ENCODE data around the gene EPHA1. TPM values are rescaled to one million over a fixed set of nuclear protein-coding genes. Genes with fewer than 3 reads are reported as not detected.
A peak's percentile ranks its signal among the peaks of the same experiment; 100 is the strongest.

The EPHA1 gene
- polyA plus RNA-seq, 1 experiment, result 0.09 TPM

- no peak for DNase-seq (ENCODE audit: low read depth, low spot score)
- Histone ChIP-seq H3K27ac (ENCODE audit: low read depth, low read length) (no peak overlapping the region), H3K4me3 (ENCODE audit: low read depth, low read length) (no peak overlapping the region), H3K27me3 (ENCODE audit: control insufficient read depth, insufficient read depth, low read length) (peaks cover 2% of the 10 kb centered on the region), H3K9me3 (ENCODE audit: control insufficient read depth, insufficient read depth, low read length) (no peaks in the 10 kb centered on the region)
- TF ChIP-seq CTCF (IDR thresholded peaks at IDR 0.05; ENCODE audit: low read depth, low read length), result no peak
- CTCF ChIA-PET, result no interaction called here
- POLR2A ChIA-PET, result no interaction called here
Observed at GRCh38 chr7:143411976-143412708, 3.5 kb upstream of the EPHA1 start.

- ChIA-PET POLR2A (interaction anchor here (1.0 kb wide), 1 partner anchor 19 kb away, joined by 3 read pairs; no protein-coding TSS in a partner anchor), CTCF (interaction anchor here (1.3 to 2.6 kb wide), 2 partner anchors 31 to 170 kb away, joined by 5 to 8 read pairs; no protein-coding TSS in a partner anchor)
- Histone ChIP-seq H3K27ac (ENCODE audit: low read depth, low read length) (peak overlapping the region; percentile 11), H3K27me3 (ENCODE audit: control insufficient read depth, insufficient read depth, low read length) (peaks cover 10% of the 10 kb centered on the region), H3K9me3 (ENCODE audit: control insufficient read depth, insufficient read depth, low read length) (no peaks in the 10 kb centered on the region), H3K4me3 (ENCODE audit: low read depth, low read length) (no peak overlapping the region)
- DNase-seq (ENCODE audit: low read depth, low spot score), result no peak
- no peak for TF ChIP-seq CTCF (IDR thresholded peaks at IDR 0.05; ENCODE audit: low read depth, low read length)
Observed at GRCh38 chr7:143410521-143411004, 1.9 kb upstream of the EPHA1 start.

GRCh38 chr7:143408252-143408685 lies 387 bp downstream of the EPHA1 start:
- peaks cover 13% of the 10 kb centered on the region for H3K27me3 ChIP-seq (ENCODE audit: control insufficient read depth, insufficient read depth, low read length)
- DNase-seq (ENCODE audit: low read depth, low spot score), result no peak
- no peak overlapping the region for H3K27ac ChIP-seq (ENCODE audit: low read depth, low read length)
- H3K4me3 ChIP-seq (ENCODE audit: low read depth, low read length), result no peak overlapping the region
- CTCF ChIA-PET, result interaction anchor here (0.6 to 7.9 kb wide), 4 partner anchors 8 to 1130 kb away, joined by 3 to 56 read pairs (median 16); no protein-coding TSS in a partner anchor
- POLR2A ChIA-PET, result interaction anchor here (0.6 kb wide), 1 partner anchor 107 kb away, joined by 3 read pairs; no protein-coding TSS in a partner anchor
- no peaks in the 10 kb centered on the region for H3K9me3 ChIP-seq (ENCODE audit: control insufficient read depth, insufficient read depth, low read length)
- TF ChIP-seq CTCF (IDR thresholded peaks at IDR 0.05; ENCODE audit: low read depth, low read length), result no peak

- ChIA-PET CTCF (interaction anchor here (0.8 to 7.9 kb wide), 4 partner anchors 9 to 192 kb away, joined by 3 to 56 read pairs (median 28); no protein-coding TSS in a partner anchor), POLR2A (interaction anchor here (0.6 to 3.7 kb wide), 2 partner anchors 13 to 107 kb away, joined by 3 to 43 read pairs; no protein-coding TSS in a partner anchor)
- no peak for TF ChIP-seq CTCF (IDR thresholded peaks at IDR 0.05; ENCODE audit: low read depth, low read length)
- Histone ChIP-seq H3K9me3 (ENCODE audit: control insufficient read depth, insufficient read depth, low read length) (no peaks in the 10 kb centered on the region), H3K27ac (ENCODE audit: low read depth, low read length) (no peak overlapping the region), H3K4me3 (ENCODE audit: low read depth, low read length) (no peak overlapping the region), H3K27me3 (ENCODE audit: control insufficient read depth, insufficient read depth, low read length) (peaks cover 13% of the 10 kb centered on the region)
- DNase-seq (ENCODE audit: low read depth, low spot score), result no peak
Observed at GRCh38 chr7:143407287-143408251, 1.1 kb downstream of the EPHA1 start.

Data from AG04450 (cell line).